Hematopoietic multipotent progenitor cell treated with erythropoietin and hydrocortisone succinate and interleukin-3 and kit ligand, for 6 days (in vitro differentiated cells): ENCODE results near the gene DCN.

Source experiments
- DNase-seq: peaks from one replicate; pipeline ENCODE4 v3.0.0-alpha.2; 2015

The DCN gene

DNA sequence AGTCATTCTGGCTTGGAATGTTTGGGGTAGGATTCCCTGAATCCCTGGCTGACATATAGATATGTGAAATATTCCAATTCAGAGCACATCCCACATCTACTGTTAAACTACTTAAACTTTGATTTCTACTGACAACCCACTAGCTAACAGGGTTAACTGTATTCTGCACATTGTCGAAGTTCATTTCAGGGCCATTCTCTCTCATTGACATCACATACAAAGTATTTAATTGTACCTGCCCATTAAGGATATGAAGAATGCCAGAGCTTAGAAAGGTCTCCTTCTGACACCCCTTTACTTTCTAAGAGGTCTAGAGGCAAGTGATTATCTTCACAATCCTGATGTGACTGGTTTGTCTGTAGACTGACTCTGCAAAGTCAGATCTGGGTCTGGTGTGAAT, 2.8 kb upstream of the DCN start:
- no peak for DNase-seq

DNA sequence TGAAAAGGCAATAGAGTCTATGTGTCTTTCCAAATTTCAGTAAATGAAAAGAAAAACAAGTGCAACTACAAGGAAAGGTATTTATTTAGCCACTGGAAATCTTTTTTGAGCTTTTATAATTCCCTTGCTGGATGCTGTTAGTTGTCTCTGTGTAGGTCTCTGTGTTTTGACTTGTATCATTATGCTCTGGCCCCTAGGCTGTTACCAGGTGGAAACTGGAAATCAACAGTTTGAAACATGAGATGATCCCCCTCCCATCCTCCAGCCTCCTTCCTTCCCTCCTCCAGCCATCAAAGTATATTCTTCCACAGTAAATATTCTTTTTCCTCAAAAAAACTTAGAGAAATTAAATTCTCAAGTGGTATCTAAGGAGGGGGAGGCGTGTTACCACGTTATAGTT, 934 bp upstream of the DCN start:
- no peak for DNase-seq

DNA sequence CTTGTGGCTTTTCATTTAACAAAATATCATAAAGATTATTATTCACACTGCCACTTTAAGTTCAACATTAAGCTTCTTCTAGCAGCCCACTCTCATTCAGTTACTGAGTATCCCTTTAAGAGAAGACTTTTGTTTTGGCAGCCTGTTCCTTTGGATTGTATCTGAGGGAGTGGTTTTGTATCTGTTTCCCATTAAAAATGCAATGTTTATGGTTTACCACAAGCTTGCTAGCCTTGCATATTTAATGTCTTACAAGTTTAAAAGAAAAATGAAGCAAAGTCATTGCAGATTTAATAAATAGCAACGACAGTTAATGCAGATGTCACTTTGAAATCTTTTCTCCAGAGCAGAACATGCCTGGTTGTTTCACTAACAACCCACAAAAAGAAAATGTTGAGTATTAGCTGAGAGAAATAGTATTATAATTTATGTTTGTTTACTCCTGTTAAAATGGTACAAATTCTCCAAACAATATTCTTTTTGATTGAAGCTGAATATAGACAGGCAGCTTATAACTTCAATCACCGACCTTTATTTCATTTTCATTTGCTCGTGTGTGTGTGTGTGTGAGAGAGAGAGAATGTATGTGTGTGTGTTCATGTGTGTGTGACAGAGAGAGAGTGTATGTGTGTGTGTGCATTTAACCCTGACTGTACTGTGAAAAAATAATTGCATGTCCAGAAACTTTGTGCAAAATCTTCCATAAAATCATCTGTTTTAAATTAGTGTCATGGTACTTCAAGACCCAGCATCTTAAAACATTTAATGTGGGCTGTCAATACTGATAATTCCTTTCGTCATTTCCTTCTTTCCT, 1.8 kb downstream of the DCN start:
- DNase-seq = peak; percentile 5

DNA sequence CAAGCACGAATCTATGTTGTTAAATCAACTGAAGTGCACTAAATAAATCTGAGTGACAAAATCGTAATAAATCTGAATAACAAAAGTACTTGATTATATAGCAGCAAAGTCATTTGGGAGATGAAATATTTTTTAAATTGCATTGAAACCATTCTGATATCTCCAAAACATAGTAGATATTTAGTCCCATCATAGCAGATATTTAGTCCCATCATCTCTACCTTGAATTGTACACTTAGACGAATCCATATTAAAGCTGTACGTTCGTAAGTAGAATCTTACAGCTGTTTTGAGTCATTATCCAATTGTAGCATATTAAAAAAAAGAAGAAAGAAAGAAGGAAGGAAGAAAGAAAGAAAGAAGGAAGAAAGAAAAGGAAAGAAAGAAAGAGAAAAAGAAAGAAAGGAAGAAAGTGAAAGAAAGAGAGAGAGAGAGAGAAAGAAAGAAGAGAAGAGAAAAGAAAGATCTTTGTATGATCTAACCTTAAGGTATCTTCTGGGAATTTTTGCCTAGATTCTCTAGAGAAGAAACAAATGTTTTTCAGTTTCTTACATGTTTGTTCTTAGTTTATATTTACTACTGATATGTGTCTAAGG, 2.6 kb downstream of the DCN start:
- no peak for DNase-seq

DNA sequence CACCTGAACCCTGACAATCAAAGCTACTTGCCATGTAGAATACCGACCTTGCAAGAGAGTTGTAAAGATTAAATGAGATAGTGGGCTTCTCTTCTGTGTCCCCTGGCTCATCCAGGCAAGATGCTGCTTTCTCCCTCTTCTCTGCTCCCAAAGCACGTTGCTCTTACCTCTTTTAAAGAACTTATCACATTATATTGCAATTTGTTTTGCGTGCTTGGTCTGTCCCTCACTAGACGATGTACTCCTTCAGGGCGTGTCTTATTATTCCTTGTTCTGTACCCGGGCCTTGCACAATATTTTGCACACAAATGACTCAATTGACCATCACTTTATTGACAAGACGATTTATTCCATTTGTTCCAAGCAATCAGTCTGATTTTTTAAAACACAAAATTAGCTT, 3.3 kb downstream of the DCN start:
- no peak for DNase-seq

DNA sequence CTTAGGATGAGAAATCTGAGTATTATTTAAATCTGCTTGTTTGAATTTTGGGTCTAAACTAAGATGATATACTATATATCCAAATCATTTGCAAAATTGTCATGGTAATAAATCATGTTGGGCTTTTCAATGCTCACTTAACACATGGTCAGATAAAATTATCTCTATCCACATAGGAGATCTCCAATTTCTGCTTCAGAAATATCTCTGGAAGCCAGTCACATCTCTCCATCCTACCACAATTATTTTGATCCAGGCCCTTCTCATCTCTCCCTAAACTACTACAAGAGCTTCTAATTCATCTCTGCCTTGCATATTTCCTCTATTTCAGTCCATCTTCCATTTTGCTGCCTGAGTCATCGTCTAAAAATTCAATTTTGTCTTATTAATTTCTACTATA, 3.8 kb downstream of the DCN start:
- no peak for DNase-seq

DNA sequence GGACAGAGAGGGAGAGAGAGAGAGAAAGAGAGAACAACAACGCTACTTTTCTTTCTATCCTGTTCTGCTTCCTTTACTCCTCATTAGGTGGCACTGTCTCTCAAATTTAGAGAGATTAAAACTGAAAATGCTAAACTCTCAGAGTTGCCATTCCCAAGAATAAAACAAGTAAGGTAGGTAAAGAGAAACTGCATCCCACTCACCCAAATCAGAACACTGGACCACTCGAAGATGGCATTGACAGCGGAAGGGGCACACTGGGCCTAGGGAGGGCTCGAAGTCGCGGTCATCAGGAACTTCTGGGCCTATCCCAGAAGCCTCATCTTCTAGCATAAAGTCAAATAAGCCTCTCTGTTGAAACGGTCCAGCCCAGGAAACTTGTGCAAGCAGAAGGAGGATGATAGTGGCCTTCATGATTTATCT, 4.5 kb downstream of the DCN start:
- peak; percentile 11 for DNase-seq

DNA sequence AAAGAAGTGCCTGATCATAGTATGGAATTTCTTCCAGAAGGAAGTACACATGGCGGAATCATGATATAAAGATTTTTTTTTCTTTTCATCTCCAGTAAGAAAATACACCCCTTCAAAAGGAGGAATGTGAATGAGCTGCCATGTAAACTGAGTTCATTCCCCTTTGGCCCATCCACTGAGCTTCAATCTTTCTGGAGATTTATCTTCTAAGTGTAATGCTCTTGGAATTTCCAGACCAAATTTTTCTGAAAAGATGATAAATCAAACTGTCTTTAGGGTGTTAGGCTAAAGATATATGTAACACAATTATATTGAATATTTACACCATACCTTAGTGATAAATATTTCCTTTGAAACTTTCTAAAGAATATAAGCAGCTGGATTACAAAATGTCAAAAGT, 5.2 kb downstream of the DCN start:
- DNase-seq = no peak

DNA sequence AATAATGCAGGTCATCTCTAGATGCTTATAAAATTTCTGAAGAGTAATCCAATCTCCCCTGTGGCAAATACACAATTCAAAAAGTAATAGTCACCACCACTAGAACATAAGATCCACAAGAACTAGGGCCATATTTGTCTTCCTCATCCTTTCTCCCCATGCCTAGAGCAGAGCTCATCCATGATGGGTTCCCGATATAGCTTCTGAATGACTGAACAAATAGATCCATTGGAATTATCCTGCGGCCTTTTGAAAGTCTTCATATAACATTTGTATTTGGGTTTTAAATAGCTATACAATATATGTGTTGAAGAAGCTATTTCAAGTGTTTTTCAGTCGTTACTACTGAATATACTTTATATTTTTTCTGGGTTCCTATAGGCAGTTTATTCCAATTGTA, 5.7 kb downstream of the DCN start:
- DNase-seq = no peak

DNA sequence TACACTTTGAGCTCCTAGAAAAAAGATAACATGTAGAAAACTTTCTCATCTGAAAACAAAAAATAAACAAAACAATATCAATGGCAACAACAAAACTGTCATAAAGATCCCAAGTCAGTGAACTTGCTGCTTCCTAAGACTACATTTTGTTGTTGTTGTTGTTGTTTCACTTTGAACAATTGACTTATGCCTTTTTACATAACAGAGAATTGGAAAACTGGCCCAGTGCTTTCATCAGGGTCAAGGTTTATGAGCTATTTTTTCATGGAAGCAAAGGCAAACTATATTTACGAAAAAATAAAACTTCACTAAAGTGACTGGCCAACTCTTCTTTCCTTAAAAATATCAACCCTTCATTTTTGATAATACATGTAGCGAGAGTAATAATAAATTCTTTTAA, 6.3 kb downstream of the DCN start:
- DNase-seq = no peak

DNA sequence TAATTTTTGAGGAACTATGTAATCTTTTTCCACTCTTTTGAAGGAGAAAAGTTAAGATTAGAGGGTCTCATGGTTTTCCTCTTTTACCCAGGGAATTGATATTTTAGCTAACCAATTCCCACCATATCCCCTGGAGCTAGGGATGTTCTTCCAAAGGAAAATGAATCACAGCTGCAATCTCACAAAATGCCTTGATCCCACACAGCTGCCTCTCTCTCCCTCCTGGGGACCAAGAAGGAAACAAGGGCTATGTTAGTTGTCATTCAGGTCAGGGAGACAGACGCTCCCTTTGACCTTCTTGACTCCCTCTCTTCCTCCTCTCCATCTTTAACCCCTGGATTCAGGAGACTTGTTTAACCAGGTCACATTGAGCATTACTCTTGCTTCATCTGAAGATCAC, 9.5 kb downstream of the DCN start:
- DNase-seq = no peak

DNA sequence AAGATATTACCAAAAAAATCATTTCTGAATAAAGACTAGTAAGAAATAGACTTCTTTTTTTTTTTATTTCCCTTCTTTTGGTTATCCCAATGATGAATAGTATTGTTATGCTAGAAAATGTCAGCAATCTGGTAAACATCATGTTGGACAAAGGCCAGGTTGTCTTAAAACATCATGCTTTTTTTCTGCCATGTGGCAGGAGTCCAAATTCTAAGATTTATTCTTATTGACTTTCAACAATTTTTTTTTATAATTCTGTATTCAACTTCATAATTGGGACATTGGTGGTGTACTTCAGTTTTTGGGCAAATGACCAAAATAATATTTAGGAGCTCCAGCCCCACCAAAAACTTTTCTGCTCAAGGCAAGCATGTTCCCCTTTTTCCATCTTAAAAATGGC, 10.5 kb downstream of the DCN start:
- no peak for DNase-seq

DNA sequence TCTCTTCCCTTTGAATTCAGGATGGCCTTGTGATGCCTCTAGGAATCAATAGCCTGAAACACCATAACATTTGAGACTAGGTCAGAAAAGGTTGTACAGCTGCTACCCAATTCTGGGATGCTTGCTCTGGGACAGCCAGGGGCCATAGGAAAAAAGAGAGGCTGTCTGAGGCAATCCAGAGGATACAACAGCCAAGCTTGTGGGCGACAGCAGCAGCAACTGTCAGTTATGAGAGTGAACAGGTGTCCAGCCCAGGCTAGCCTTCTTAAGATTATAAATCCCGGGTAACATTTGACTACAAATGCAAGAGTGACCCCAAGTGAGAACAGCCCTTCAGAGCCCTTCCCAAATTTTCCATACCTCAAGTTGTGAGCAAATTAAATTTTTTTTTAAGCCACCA, 11.1 kb downstream of the DCN start:
- DNase-seq = no peak

DNA sequence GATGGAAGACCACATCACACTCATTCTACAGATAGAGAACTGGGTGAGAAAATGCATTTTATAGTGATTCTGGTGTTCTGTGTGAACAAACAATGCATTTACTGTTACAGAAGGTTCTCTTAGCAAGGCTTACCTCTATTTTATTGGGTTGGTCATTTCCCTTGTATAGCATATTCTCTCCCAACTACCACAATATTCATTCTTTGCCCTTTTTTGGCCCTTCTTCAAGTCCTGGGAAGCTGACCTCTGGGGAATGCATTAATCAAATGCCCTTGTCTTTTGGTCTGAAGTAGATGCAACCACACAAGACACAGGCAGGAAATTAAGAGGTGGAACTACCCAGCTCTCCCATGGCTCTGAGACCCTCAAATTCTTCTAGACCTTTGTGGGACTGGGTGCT, 19.5 kb downstream of the DCN start:
- no peak for DNase-seq

DNA sequence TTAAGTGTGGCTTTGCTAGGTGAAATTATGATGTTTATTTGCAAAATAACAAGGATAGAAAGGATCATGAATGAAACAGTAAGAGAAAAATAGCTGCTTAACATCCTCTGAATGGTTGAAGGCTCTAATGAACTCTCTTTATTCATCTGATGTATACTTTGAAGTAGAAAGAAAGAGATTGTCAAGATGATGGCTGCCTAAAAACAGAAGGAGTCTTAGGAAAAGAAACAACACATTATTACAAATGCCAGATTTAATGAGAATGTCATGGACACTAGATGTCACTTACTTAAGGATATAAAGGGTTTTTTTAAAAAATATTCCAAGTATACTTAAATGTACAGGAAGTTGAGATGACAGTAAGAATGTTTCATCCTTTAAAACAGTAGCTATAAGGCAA, 21.6 kb downstream of the DCN start:
- DNase-seq = no peak

DNA sequence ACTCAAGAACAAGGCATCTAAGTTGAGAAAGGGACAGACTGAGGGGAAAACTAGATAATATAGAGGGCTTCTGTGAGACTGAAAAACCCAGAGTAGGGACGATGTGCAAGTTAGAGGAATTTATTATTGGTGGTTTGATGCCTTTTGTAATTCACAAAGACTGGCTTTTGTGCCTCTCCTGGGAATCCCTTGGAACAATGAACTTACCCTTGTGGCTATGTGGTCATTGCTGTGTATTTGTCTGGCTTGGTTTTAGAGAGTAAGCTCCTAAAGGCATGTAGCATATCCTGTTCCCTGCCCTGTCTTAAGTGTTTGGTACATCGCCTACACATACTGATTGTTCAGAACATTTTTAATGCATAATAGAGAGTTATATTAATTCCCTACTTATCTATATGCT, 26.6 kb downstream of the DCN start:
- DNase-seq = no peak

DNA sequence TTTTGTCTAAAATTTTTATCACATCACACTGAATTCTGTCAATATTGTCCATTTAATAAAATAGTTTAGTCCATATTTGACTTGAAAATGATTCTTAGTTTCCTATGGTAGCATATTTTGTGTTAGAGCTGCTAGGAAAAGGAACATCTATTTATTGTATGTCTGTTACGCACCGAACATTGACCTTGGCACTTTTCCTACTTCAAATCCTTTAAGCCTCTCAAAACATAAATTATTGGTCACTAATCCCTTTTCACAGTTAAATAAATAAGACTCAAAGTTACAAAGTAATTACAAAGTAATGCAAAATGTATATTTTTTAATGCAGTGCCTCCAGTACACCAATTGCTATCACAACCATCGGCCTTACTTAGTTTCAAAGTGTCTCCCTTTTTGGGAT, 28.5 kb downstream of the DCN start:
- DNase-seq = no peak

DNA sequence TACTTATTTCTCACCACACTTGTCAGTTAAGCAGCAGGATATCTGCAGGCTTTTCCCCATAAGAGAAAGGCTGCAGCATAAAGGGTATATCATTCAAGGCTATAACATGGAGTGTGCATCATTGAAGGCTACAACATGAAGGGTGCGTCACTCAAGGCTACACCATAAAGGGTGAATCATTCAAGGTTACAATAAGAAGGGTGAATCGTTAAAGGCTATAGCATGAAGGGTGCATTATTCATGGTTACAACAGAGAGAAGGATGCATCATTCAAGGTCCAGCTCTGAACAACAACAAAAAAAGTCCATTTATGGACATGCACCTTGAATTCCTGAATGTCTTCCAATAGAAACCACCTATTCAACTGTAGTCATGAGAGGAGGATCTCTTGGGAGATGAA, 38.6 kb downstream of the DCN start:
- no peak for DNase-seq

DNA sequence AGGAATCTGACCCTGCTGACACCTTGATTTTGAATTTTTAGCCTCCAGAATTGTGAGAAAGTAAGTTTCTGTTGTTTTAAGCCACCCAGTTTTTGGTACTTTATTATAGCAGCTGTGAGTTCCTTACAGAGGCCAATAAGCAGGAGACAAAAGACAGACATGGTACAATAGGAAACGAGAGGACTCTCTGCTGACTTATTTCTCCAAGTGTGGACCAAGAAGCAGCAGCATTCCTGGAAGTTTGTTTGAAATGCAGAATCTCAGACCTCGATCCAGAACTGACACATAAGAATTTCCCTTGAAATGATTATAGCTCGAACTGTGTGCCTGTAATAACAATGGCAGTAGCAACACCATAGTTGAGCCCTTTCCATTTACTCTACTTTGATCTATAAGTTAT, 39.4 kb downstream of the DCN start:
- DNase-seq = no peak

DNA sequence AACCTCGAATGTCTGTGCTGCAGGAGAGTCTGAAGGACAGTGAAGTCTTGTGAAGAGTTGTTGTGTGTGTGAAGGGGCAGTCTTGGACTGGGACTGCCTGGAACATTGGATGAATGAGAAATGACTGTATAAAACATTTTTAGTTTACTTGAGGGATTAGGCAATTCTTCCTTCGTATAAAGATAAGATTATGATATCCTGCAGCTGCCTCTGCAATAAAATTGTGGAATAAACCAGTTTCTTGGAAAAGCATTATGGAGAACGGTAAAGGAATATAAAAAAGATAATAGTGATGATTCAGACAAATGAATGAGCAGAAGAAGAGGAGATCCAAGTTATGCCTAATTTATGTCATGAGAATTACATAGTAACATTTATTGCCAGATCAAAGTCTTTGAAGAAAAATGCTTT, 40.4 kb downstream of the DCN start:
- DNase-seq = no peak

DNA sequence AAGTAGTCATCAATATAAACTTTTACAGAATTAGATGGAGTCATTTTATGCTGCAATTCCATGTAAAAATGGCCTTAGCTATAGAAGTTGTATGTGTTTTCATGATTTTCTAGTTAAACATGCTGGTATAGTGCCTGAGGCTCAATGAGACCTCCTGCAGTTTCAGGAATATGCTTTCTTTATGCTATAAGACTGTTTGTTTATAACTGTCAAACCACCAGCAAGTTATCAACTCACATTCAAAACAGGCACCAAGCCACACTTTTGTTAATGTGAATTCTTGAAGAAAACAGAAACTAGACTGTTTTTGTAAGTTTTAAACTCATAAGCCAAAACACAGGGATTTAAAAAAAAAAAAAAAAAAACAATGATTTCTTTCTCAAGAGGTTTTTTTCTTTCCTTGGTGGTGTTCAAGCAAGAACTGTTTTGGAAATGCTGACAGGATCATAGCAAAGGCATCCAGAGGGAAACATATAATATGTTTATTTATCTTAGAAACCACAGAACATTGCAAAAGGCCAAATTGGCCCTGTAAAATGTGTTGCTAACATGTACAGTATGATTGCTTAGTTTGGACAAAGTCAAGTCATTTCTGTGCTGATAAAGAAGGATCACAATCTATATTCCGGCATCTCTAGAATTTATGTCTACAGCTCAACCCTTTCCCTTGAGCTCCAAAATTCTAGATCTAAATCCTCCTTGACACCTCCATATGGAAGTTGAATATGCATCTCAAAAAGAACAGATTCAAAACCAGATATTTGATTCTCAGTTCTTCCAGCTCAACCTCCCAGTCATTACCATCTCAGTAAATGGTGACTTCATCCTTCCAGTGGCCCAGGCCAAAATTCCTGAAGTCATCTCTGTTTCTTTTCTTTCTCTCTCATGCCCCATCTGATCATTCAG, 42.3 kb downstream of the DCN start:
- no peak for DNase-seq

DNA sequence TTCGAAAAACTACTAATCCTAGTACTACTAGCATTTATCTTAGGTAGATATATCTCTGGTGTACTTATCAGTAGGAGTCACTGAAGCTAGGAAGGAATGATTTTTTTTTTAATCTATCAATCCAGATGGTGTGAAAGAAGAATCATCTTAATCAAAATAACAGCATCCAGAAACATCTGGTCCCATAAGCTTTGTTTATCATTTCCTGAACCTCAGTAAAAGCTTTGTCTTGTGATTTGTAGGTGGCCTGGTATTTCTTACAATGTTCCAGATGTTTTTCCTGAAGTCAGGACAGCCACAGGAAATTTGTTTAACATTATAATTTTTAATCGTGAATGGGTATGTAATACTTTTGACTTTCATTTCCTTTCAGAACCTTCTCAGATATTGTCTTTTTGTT, 43.3 kb downstream of the DCN start:
- DNase-seq = no peak

DNA sequence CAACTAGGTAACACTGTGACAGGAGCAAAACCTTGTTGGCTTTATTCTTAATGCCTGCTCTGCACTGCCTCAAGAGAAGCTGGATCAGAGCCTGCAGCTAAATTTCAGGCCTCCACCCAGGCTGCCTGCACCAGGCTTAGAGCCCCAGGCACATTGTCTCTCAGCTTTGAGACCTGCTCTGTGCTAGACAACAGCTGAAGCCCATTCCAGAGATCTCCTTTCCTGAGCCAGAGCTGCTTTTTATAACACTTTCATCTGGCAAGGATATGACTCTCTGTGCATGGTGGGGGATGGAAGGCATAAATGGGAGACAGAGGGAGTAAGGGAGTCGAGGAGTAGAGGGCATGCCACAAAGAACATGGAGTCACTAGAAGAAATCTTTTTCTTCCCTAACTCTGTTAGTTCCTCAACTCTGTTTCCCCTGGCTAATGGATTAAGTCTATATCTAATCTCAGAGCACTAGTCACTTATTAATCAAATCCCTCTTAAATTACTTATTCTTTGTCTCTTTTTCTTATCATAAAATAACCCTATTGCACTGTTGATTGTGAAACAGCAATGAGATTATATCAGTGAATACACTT, 44.2 kb downstream of the DCN start:
- DNase-seq = no peak

DNA sequence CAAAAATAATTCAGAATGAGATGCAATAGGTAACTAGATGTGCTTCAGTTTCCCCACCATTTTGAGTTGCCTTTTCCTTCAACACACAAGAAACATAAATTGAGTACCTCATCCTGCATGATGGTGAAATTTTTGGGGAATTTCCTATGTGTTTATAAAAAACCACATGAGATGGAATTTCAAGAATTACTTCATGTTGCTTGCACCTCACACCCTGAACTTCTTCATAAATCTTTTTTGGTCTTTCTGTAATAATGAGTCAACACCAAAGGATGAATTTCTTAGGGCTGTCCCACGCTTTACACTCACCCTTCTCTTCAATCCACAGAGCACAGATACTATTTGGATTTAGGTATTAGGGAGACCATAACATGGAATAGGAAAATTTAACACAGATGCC, 48.7 kb downstream of the DCN start:
- no peak for DNase-seq
